ACC112 (cell line): ENCODE measurements around the gene PDK2.
A peak's percentile ranks its signal among the peaks of the same experiment; 100 is the strongest.

Source experiments
- H2AFZ ChIP-seq: fragments of 200-600 bp; sonication (generic); one replicate; pipeline ENCODE4 v1.6.0; 2017; ENCODE audit warnings: antibody characterized with exemption, low read length; ENCODE audit not compliant: unreplicated experiment
- H3K27ac ChIP-seq: fragments of 200-600 bp; sonication (generic); 2 replicates; pipeline ENCODE4 v1.5.1; 2014; ENCODE audit warnings: low read depth, mild to moderate bottlenecking, antibody characterized with exemption, low read length, moderate library complexity
- H3K27me3 ChIP-seq: fragments of 200-600 bp; sonication (generic); 2 replicates; pipeline ENCODE4 v1.6.1; 2014; ENCODE audit warnings: mild to moderate bottlenecking, antibody characterized with exemption, low read length, moderate library complexity, mixed read lengths; ENCODE audit not compliant: insufficient read depth
- H3K36me3 ChIP-seq: fragments of 200-600 bp; sonication (generic); 2 replicates; pipeline ENCODE4 v1.6.1; 2016; ENCODE audit warnings: mild to moderate bottlenecking, antibody characterized with exemption, low read length, moderate library complexity, mixed read lengths; ENCODE audit not compliant: insufficient read depth
- H3K4me1 ChIP-seq: fragments of 200-600 bp; sonication (generic); one replicate; pipeline ENCODE4 v1.6.1; 2016; ENCODE audit warnings: low read length, mixed read lengths; ENCODE audit not compliant: insufficient read depth, unreplicated experiment, control insufficient read depth
- H3K4me3 ChIP-seq: fragments of 200-600 bp; sonication (generic); 2 replicates; pipeline ENCODE4 v1.5.1; 2014; ENCODE audit warnings: mild to moderate bottlenecking, low read depth, low read length
- H3K79me2 ChIP-seq: fragments of 200-600 bp; sonication (generic); one replicate; pipeline ENCODE4 v1.6.0; 2016; ENCODE audit warnings: low read length; ENCODE audit not compliant: control insufficient read depth, unreplicated experiment, insufficient read depth

Gene PDK2

GRCh38 chr17:50094753-50095619 lies at the start of gene PDK2:
PDK2 (plus strand) TSS chr17:50095351; CDS start chr17:50095436, 85 bp downstream.
- Histone ChIP-seq H3K27ac (peak within 1 kb of the TSS; percentile 26), H3K27me3 (no peaks in the 10 kb centered on the region), H3K36me3 (no peaks in the 10 kb centered on the region), H3K79me2 (no peaks in the 10 kb centered on the region), H3K4me3 (peak within 1 kb of the TSS; percentile 83), H2AFZ (peak within 1 kb of the TSS; percentile 94), H3K4me1 (peaks cover 9% of the 10 kb centered on the region)

- H3K27me3 ChIP-seq, result no peaks in the 10 kb centered on the region
- no peak overlapping the region for H2AFZ ChIP-seq
- no peak overlapping the region for H3K27ac ChIP-seq
- H3K36me3 ChIP-seq, result no peaks in the 10 kb centered on the region
- H3K4me1 ChIP-seq, result peaks cover 66% of the 10 kb centered on the region
- H3K79me2 ChIP-seq, result no peaks in the 10 kb centered on the region
- no peak overlapping the region for H3K4me3 ChIP-seq
These were observed 49.0 kb upstream of the PDK2 start for GRCh38 chr17:50046179-50046578.

DNA sequence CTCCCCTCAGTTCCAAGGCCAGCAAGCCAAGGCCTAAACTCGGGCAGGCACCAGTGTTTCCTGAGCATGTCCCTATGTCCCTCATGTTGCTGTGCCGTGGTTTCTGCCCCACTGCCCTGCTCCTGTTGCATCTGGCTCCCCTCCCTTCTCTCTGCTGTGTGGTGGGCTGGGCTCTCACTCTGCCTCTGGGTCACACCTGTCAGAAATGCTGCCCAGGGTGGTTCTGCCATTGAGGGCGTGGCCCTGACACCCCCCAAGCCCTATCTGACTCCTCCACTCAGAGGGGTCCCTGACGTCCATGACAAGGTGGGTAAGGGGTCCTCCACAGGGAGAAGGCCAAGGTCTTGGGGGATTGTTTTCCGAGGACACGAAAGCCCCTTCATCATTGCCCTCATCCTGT lies 48.5 kb upstream of the PDK2 start:
- Histone ChIP-seq H3K36me3 (no peaks in the 10 kb centered on the region), H2AFZ (no peak overlapping the region), H3K27ac (peak overlapping the region; percentile 79; the same call in 1 of the 2 replicates), H3K27me3 (no peaks in the 10 kb centered on the region), H3K4me3 (no peak overlapping the region), H3K4me1 (peaks cover 71% of the 10 kb centered on the region), H3K79me2 (no peaks in the 10 kb centered on the region)

- Histone ChIP-seq H3K27ac (peak overlapping the region; percentile 79), H2AFZ (no peak overlapping the region), H3K4me3 (no peak overlapping the region), H3K36me3 (no peaks in the 10 kb centered on the region), H3K4me1 (peaks cover 75% of the 10 kb centered on the region), H3K79me2 (no peaks in the 10 kb centered on the region), H3K27me3 (no peaks in the 10 kb centered on the region)
These were observed 48.1 kb upstream of the PDK2 start for GRCh38 chr17:50047083-50047482.

GRCh38 chr17:50047488-50048126 lies 47.5 kb upstream of the PDK2 start:
- no peak overlapping the region for H3K4me3 ChIP-seq
- H3K79me2 ChIP-seq, result no peaks in the 10 kb centered on the region
- peaks cover 80% of the 10 kb centered on the region for H3K4me1 ChIP-seq
- no peaks in the 10 kb centered on the region for H3K36me3 ChIP-seq
- no peak overlapping the region for H2AFZ ChIP-seq
- H3K27me3 ChIP-seq, result no peaks in the 10 kb centered on the region
- peak overlapping the region; percentile 79 for H3K27ac ChIP-seq

DNA sequence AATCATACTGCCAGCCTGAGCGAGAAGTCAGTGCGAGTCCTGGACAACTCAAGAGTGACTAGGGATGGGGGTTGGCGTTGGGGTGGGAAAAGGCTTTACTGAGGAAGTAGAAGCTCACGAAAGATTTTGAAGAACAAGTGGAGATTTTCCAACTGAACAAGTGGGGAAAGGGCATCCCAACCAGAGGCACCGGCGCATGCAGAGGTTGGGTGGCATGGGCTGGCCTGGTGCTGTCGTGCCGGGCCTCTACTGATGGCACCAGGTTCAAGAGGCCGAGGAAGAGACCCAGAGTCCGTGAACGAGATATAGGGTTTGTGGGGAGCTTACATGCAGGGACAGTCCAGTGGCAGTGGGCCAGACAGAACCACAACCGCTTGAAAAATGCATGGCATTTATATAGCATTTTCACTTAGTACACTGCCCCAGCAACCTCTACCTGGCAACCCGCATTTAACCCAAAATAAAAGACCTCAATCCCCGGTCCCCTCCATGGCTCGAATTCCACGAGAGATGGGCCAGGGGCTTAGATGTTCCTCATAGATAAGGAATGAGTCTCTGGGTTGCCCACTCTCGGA lies 46.9 kb upstream of the PDK2 start:
- Histone ChIP-seq H3K4me1 (peaks cover 82% of the 10 kb centered on the region), H3K27me3 (no peaks in the 10 kb centered on the region), H3K36me3 (no peaks in the 10 kb centered on the region), H3K79me2 (no peaks in the 10 kb centered on the region), H3K4me3 (no peak overlapping the region), H2AFZ (no peak overlapping the region), H3K27ac (peak overlapping the region; percentile 79)

- Histone ChIP-seq H3K79me2 (peaks cover 6% of the 10 kb centered on the region), H3K27me3 (no peaks in the 10 kb centered on the region), H3K36me3 (no peaks in the 10 kb centered on the region), H3K27ac (no peak overlapping the region), H3K4me1 (peaks cover 82% of the 10 kb centered on the region), H3K4me3 (no peak overlapping the region), H2AFZ (no peak overlapping the region)
These were observed 46.2 kb upstream of the PDK2 start for GRCh38 chr17:50048988-50049387.

- Histone ChIP-seq H2AFZ (no peak overlapping the region), H3K27ac (no peak overlapping the region), H3K79me2 (peaks cover 13% of the 10 kb centered on the region), H3K4me1 (peaks cover 87% of the 10 kb centered on the region), H3K27me3 (no peaks in the 10 kb centered on the region), H3K36me3 (no peaks in the 10 kb centered on the region), H3K4me3 (no peak overlapping the region)
These were observed 45.5 kb upstream of the PDK2 start for GRCh38 chr17:50049636-50050035.

- H3K79me2 ChIP-seq, result peaks cover 21% of the 10 kb centered on the region
- 0 out of 2 replicates have a peak overlapping the region, but pooled peaks have one; percentile 3 for H3K4me3 ChIP-seq
- peaks cover 85% of the 10 kb centered on the region for H3K4me1 ChIP-seq
- no peak overlapping the region for H2AFZ ChIP-seq
- H3K27me3 ChIP-seq, result no peaks in the 10 kb centered on the region
- no peaks in the 10 kb centered on the region for H3K36me3 ChIP-seq
- peak overlapping the region; percentile 83 for H3K27ac ChIP-seq
These were observed 44.6 kb upstream of the PDK2 start for GRCh38 chr17:50050431-50051032.

- Histone ChIP-seq H3K4me1 (peaks cover 83% of the 10 kb centered on the region), H3K27ac (peak overlapping the region; percentile 83), H3K36me3 (no peaks in the 10 kb centered on the region), H3K4me3 (no peak overlapping the region), H3K27me3 (no peaks in the 10 kb centered on the region), H2AFZ (no peak overlapping the region), H3K79me2 (peaks cover 25% of the 10 kb centered on the region)
These were observed 44.0 kb upstream of the PDK2 start for GRCh38 chr17:50051082-50051576.
